ENCODE data around the gene STK31.

The STK31 gene

GRCh38 chr7:23712368-23713284, 2.6 kb downstream of the STK31 start:
- TF ChIP-seq CREB5 (CRISPR knock-in tag; IDR thresholded peaks at IDR 0.05; ENCODE audit: low read depth) (no peak), CSRNP3 (CRISPR knock-in tag; IDR thresholded peaks at IDR 0.05) (no peak), ZFP3 (CRISPR knock-in tag; IDR thresholded peaks at IDR 0.05) (no peak)
- ATAC-seq, result peak; percentile 77

GRCh38 chr7:23713285-23714149, 3.5 kb downstream of the STK31 start:
- no peak for TF ChIP-seq BACH2 (CRISPR knock-in tag; IDR thresholded peaks at IDR 0.05; ENCODE audit: borderline replicate concordance)
- no peak for TF ChIP-seq ZC3H10 (CRISPR knock-in tag; IDR thresholded peaks at IDR 0.05)
- TF ChIP-seq CSDC2 (CRISPR knock-in tag; IDR thresholded peaks at IDR 0.05), result no peak
- no peak for TF ChIP-seq CREB5 (CRISPR knock-in tag; IDR thresholded peaks at IDR 0.05; ENCODE audit: low read depth)
- TF ChIP-seq ZFP30 (CRISPR knock-in tag; IDR thresholded peaks at IDR 0.05), result no peak
- peak; percentile 95 for ATAC-seq

GRCh38 chr7:23714150-23714464, 4.1 kb downstream of the STK31 start:
- no peak for TF ChIP-seq ARNTL (CRISPR knock-in tag; IDR thresholded peaks at IDR 0.05; ENCODE audit: borderline replicate concordance, low read depth)
- no peak for TF ChIP-seq BACH2 (CRISPR knock-in tag; IDR thresholded peaks at IDR 0.05; ENCODE audit: borderline replicate concordance)
- TF ChIP-seq TOX (CRISPR knock-in tag; IDR thresholded peaks at IDR 0.05; ENCODE audit: borderline replicate concordance), result no peak
- no peak for TF ChIP-seq SNAI2 (CRISPR knock-in tag; IDR thresholded peaks at IDR 0.05)
- TF ChIP-seq PATZ1 (CRISPR knock-in tag; IDR thresholded peaks at IDR 0.05; ENCODE audit: borderline replicate concordance), result no peak
- no peak for TF ChIP-seq ZNF8 (CRISPR knock-in tag; IDR thresholded peaks at IDR 0.05)
- TF ChIP-seq CSRNP3 (CRISPR knock-in tag; IDR thresholded peaks at IDR 0.05), result no peak
- TF ChIP-seq ZNF70 (CRISPR knock-in tag; IDR thresholded peaks at IDR 0.05), result no peak
- TF ChIP-seq TCF4 (CRISPR knock-in tag; IDR thresholded peaks at IDR 0.05; ENCODE audit: borderline replicate concordance), result no peak
- no peak for TF ChIP-seq GLIS3 (CRISPR knock-in tag; IDR thresholded peaks at IDR 0.05)
- no peak for TF ChIP-seq ESRRG (CRISPR knock-in tag; IDR thresholded peaks at IDR 0.05)
- TF ChIP-seq PPARA (CRISPR knock-in tag; IDR thresholded peaks at IDR 0.05; ENCODE audit: borderline replicate concordance), result no peak
- no peak for TF ChIP-seq ZC3H10 (CRISPR knock-in tag; IDR thresholded peaks at IDR 0.05)
- no peak for TF ChIP-seq ZFP3 (CRISPR knock-in tag; IDR thresholded peaks at IDR 0.05)
- no peak for ATAC-seq

GRCh38 chr7:23714579-23714978, 4.6 kb downstream of the STK31 start:
- ATAC-seq, result no peak
- TF ChIP-seq ISL1 (CRISPR knock-in tag; IDR thresholded peaks at IDR 0.05), result no peak
- no peak for TF ChIP-seq ARNTL (CRISPR knock-in tag; IDR thresholded peaks at IDR 0.05; ENCODE audit: borderline replicate concordance, low read depth)
- TF ChIP-seq PPARA (CRISPR knock-in tag; IDR thresholded peaks at IDR 0.05; ENCODE audit: borderline replicate concordance), result no peak
- no peak for TF ChIP-seq TSHZ2 (CRISPR knock-in tag; IDR thresholded peaks at IDR 0.05)
- no peak for TF ChIP-seq ZFP30 (CRISPR knock-in tag; IDR thresholded peaks at IDR 0.05)
- TF ChIP-seq RARB (CRISPR knock-in tag; IDR thresholded peaks at IDR 0.05), result no peak
- no peak for TF ChIP-seq ZFP3 (CRISPR knock-in tag; IDR thresholded peaks at IDR 0.05)
- no peak for TF ChIP-seq PATZ1 (CRISPR knock-in tag; IDR thresholded peaks at IDR 0.05; ENCODE audit: borderline replicate concordance)
- no peak for TF ChIP-seq GLIS3 (CRISPR knock-in tag; IDR thresholded peaks at IDR 0.05)
- no peak for TF ChIP-seq TOX (CRISPR knock-in tag; IDR thresholded peaks at IDR 0.05; ENCODE audit: borderline replicate concordance)
- no peak for TF ChIP-seq ZNF70 (CRISPR knock-in tag; IDR thresholded peaks at IDR 0.05)
- no peak for TF ChIP-seq ZNF8 (CRISPR knock-in tag; IDR thresholded peaks at IDR 0.05)
- TF ChIP-seq BACH2 (CRISPR knock-in tag; IDR thresholded peaks at IDR 0.05; ENCODE audit: borderline replicate concordance), result no peak

Data from SK-N-SH treated with all-trans-retinoic acid at 6 μM for 48 hours (cell line).